ENCODE measurements around the gene ATP11A. TPM values are rescaled to one million over a fixed set of nuclear protein-coding genes. Genes with fewer than 3 reads are reported as not detected.
A peak's percentile ranks its signal among the peaks of the same experiment; 100 is the strongest.

The ATP11A gene
- total RNA-seq, 4 donors from 2014 or later: 23.3 to 35.5 (median 31.1) TPM

DNA sequence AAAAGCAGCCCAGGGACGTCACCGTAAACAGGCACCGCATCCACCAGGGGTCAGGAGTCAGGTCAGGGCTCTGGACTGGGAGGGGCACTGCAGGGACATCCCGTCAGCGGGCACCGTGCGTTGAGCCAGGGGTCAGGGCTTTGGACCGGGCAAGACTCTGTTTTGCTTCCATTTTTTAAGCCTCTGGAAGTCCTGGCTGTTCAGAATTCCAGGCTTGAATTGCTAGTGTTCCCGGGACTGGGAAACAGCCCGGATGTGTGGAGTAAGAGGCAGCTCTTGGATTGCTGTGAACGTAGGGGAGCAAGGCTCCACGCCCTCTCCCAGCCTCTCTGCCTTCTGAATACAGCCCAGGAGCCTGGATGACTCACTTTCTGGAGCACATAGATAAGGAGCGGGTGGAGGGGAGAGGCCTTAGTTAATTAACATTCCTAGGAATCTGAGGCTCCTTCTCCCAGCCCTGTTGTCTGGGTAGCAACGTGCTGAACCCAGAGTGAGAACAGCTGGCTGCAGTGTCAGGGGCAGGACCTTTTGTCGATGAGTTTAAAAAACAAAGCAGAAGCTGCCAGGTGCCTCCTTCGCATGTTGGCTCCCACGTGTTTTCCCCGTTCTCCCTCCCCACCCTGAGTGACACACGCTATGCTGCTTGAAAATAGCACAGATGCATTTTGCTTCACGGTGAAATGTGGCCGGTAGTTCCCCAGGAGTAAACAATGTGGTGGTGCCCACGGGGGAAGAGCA, 21.9 kb downstream of the ATP11A start:
- intact Hi-C loops (cut with DNase I; ENCODE audit: low total_unique reads): no loop called here
- WGBS, 2 donors: 15 to 20% methylated on average over 21 of the region's 22 CpGs
- DNase-seq (ENCODE audit: low spot score in 2 of 2): peak; percentile 90 to 95
- TF ChIP-seq POLR2A (IDR thresholded peaks at IDR 0.05): no peak
- TF ChIP-seq, protein P1, sequence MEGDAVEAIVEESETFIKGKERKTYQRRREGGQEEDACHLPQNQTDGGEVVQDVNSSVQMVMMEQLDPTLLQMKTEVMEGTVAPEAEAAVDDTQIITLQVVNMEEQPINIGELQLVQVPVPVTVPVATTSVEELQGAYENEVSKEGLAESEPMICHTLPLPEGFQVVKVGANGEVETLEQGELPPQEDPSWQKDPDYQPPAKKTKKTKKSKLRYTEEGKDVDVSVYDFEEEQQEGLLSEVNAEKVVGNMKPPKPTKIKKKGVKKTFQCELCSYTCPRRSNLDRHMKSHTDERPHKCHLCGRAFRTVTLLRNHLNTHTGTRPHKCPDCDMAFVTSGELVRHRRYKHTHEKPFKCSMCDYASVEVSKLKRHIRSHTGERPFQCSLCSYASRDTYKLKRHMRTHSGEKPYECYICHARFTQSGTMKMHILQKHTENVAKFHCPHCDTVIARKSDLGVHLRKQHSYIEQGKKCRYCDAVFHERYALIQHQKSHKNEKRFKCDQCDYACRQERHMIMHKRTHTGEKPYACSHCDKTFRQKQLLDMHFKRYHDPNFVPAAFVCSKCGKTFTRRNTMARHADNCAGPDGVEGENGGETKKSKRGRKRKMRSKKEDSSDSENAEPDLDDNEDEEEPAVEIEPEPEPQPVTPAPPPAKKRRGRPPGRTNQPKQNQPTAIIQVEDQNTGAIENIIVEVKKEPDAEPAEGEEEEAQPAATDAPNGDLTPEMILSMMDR (IDR thresholded peaks at IDR 0.05): no peak
- H3K4me3 ChIP-seq (ENCODE audit: low read depth, poor library complexity, severe bottlenecking): no peak overlapping the region

DNA sequence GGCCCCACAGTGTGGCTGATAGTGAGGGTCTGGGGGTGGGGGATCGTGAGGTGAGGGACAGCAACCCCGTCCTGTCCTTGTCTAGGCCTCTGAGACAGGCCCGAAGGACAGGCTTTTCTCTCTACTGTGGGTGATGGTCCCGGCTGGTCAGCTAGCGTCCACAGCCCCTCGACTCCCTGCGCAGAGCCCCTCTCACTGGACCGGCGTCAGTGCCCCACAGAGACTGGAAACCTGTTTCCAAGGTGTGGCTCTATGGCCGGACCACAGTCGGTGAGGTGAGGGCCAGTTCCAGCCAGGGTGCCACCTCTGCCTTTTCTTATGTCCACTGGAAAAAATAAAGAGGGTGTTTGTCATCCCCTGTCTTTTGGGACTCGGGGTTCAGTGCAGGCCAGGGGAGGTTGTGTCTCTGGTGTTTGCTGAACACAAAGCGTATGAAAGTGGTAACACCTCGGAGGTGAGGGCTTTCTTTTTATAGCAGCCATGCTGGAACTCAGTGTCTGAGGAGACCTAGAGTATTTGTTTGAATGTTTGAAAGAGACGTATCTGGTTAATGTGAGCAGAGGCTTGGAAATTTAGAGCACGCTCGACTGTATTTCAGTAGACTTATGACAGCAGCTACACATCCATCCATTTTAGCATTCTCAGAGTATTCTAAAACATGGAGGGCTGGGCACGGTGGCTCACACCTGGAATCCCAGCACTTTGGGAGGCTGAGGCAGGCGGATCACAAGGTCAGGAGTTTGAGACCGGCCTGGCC, 22.8 kb downstream of the ATP11A start:
- TF ChIP-seq POLR2A (IDR thresholded peaks at IDR 0.05): no peak
- TF ChIP-seq, protein P1 (IDR thresholded peaks at IDR 0.05): no peak
- WGBS, 2 donors: 89 to 95% methylated on average over 18 to 20 of the region's 20 CpGs
- intact Hi-C loops (cut with DNase I; ENCODE audit: low total_unique reads): no loop called here
- H3K4me3 ChIP-seq (ENCODE audit: low read depth, poor library complexity, severe bottlenecking): no peak overlapping the region
- peak in 1 of 2 donors; percentile 86 for DNase-seq (ENCODE audit: low spot score in 2 of 2)

DNA sequence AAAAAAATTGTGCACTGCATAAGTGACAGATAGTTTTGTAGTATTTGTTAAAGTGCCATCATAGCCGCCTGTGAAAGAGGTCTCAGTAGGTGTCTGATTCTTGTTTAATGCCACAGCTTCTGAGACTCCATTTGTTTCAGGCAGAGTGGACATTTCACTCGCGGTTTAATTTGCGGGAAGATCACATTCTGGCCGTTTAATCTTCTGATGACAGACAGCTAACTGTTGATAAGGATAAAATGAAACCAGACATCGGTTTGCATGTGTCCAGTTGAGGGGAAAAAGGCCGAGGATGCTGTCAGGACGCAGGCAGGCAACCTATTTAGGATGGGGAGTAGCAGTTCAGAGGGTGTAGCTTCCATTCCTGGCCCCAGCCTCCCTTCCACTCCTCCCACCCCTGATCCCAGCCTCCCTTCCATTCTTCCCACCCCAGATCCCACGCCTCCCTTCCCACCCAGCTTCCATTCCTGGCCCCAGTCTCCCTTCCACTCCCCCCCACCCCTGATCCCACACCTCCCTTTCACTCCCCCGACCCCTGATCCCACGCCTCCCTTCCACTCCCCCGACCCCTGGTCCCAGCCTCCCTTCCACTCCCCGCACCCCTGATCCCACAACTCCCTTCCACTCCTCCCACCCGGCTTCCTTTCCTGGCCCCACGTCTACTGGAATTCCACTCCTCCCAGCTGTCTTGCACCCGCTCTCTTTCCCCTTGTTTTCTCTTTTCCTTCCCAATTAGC, 23.8 kb downstream of the ATP11A start:
- intact Hi-C loops (cut with DNase I; ENCODE audit: low total_unique reads): no loop called here
- H3K4me3 ChIP-seq (ENCODE audit: low read depth, poor library complexity, severe bottlenecking): no peak overlapping the region
- TF ChIP-seq POLR2A (IDR thresholded peaks at IDR 0.05): no peak
- TF ChIP-seq, protein P1 (IDR thresholded peaks at IDR 0.05): no peak
- DNase-seq (ENCODE audit: low spot score in 2 of 2): peak in 1 of 2 donors; percentile 70
- WGBS, 2 donors: 81 to 85% methylated on average over 16 of the region's 16 CpGs

DNA sequence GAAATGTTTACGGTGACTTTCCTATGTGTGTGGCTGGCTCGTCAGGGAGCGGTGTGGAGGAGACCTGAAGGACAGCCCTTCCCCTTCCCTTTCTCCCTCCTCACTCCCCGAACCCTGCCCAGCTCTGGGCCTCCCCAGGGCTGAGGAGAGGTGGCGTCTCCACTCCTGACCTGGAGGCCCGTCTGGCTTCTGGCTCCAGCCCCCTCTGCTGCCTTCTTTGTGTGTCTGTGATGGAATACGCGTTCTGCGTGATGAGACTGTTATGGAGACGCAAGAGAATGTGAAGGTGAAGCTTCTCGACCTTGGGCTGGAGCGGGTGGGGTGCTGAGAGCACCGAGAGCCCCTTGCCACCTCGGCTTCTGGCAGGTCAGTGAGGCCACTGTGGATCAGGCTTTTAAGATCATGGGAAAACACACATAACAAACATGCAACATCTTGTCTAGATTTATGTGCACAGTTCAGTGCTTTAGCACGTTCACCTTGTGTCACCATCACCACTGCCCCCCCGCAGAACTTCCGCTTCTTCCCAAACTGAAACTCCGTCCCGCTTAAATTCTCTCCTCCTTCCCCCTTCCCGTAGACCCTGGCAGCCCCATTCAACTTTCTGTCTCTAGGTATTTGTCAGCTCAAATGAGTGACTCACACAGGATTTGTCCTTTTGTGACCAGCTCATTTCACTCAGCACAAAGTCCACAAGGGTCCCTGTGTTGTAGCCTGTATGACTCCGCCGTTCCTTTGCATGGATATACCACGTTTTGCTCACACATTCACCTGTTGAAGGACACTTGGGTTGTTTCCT, 24.7 kb downstream of the ATP11A start:
- no peak for TF ChIP-seq POLR2A (IDR thresholded peaks at IDR 0.05)
- TF ChIP-seq, protein P1 (IDR thresholded peaks at IDR 0.05): no peak
- no peak overlapping the region for H3K4me3 ChIP-seq (ENCODE audit: low read depth, poor library complexity, severe bottlenecking)
- DNase-seq (ENCODE audit: low spot score in 2 of 2): peak in 1 of 2 donors; percentile 74
- 95% methylated on average over 23 of the region's 23 CpGs for WGBS, 2 donors
- intact Hi-C loops (cut with DNase I; ENCODE audit: low total_unique reads): no loop called here

GRCh38 chr13:112715210-112715609, 25.4 kb downstream of the ATP11A start:
- DNase-seq (ENCODE audit: low spot score in 2 of 2): no peak

More at GRCh38 chr13:112715210-112715609, 25.4 kb downstream of the ATP11A start:
- 74 to 86% methylated on average over 4 to 5 of the region's 5 CpGs for WGBS, 2 donors
- no peak overlapping the region for H3K4me3 ChIP-seq (ENCODE audit: low read depth, poor library complexity, severe bottlenecking)
- intact Hi-C loops (cut with DNase I; ENCODE audit: low total_unique reads): no loop called here
- no peak for TF ChIP-seq POLR2A (IDR thresholded peaks at IDR 0.05)
- TF ChIP-seq, protein P1 (IDR thresholded peaks at IDR 0.05): no peak
